Measurements from ENCODE around the gene ZNF787.

The ZNF787 gene

GRCh38 chr19:56159622-56160271, 38.7 kb upstream of the ZNF787 start:
- H3K4me3 ChIP-seq (ENCODE audit: low read depth, low read length), result no peak overlapping the region
- TF ChIP-seq, protein P1, sequence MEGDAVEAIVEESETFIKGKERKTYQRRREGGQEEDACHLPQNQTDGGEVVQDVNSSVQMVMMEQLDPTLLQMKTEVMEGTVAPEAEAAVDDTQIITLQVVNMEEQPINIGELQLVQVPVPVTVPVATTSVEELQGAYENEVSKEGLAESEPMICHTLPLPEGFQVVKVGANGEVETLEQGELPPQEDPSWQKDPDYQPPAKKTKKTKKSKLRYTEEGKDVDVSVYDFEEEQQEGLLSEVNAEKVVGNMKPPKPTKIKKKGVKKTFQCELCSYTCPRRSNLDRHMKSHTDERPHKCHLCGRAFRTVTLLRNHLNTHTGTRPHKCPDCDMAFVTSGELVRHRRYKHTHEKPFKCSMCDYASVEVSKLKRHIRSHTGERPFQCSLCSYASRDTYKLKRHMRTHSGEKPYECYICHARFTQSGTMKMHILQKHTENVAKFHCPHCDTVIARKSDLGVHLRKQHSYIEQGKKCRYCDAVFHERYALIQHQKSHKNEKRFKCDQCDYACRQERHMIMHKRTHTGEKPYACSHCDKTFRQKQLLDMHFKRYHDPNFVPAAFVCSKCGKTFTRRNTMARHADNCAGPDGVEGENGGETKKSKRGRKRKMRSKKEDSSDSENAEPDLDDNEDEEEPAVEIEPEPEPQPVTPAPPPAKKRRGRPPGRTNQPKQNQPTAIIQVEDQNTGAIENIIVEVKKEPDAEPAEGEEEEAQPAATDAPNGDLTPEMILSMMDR (IDR thresholded peaks at IDR 0.05; ENCODE audit: low read depth, low read length), result no peak

DNA sequence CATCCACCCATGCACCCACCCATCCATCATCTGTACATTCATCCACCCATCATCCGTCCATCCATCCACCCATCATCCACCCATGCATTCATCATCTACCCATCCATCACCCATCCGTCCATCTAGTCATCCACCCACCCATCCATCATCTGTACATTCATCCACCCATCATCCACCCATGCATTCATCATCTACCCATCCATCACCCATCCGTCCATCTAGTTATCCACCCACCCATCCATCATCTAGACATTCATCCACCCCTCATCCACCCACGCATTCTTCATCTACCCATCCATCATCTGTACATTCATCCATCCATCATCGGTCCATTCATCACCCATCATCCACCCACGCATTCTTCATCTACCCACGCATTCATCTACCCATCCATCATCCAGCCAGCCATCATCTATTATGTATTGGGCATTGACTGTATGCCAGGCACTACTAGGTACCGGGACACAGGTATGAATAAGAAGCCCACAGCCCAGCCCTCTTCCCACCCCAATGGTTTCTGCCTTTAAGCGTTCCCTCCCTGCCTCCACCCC, 38.0 kb upstream of the ZNF787 start:
- no peak overlapping the region for H3K4me3 ChIP-seq (ENCODE audit: low read depth, low read length)
- TF ChIP-seq, protein P1 (IDR thresholded peaks at IDR 0.05; ENCODE audit: low read depth, low read length), result no peak

DNA sequence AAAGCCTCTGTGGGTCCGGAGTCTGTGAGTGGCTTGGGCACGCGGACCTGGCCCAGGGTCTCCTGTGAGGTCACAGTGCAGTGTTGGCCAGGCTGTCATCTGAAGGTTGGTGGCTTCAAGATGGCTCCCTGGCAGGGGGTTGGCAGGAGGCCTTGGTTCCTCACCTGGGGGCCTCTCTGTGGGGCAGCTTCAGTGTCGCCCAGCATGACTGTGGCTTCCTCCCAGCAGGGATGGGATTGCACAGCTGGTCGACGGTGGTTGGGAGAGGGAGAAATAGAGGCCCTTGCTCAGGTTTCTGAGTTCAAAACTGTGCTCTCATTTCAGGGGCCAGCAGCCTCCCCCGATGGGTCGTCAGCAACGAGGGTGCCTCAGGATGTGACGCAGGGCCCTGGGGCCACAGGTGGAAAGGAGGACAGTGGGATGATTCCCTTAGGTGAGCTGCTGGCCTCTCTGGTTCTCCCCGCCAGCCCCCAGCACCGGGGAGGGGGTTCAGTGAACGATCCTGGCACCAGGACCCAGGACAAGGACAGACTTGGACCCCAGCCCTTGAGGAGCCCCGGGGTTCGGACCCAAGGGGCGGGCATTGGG, 37.2 kb upstream of the ZNF787 start:
- TF ChIP-seq, protein P1 (IDR thresholded peaks at IDR 0.05; ENCODE audit: low read depth, low read length), result no peak
- H3K4me3 ChIP-seq (ENCODE audit: low read depth, low read length), result no peak overlapping the region

DNA sequence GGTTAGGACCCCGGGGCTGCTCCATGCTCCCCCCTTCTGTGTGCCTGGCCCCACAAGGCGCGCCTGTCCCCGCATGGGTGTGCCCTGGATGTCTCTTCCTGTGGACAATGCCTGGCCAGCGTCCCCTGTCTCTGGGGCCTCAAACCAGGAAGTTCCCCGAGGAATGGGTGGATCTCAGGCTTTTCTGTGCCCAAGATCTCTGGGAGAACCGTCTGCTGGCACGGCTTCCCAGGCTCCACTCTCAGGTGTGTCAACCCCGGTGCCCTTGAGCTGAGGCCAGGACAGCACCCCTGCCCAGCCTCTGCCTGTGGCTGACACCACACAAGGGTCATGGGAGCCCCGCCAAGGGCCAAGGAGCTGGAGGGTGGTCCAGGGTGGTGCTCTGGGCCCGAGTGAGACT, 35.7 kb upstream of the ZNF787 start:
- TF ChIP-seq, protein P1 (IDR thresholded peaks at IDR 0.05; ENCODE audit: low read depth, low read length), result no peak
- H3K4me3 ChIP-seq (ENCODE audit: low read depth, low read length), result no peak overlapping the region

DNA sequence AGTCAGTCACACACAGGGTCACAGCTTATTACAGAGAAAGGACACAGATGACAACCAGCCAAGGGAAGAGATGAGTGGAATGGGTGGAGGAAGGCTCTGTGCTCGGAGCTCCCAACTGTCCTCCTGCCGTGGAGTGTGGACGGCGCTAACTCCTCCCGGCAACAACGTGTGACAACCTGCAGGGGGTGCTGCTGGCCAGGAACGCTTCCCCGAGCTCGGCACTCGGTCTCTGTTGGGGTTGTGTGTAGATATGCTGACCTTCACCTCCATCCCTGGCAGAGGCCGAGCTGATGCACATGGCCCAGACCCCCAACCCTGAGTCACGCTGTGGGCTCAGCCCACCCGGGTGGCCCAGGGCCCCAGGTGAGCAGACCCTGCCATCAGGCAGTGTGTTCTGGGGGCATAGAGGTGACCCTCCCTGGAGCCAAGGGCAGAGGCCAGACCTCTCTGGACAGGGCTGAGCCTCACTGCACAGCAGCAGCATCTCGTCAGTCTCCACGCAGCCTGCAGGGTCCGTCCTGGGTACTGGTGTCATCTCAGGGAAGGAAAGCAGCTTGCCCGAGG, 34.1 kb upstream of the ZNF787 start:
- H3K4me3 ChIP-seq (ENCODE audit: low read depth, low read length), result no peak overlapping the region
- TF ChIP-seq, protein P1 (IDR thresholded peaks at IDR 0.05; ENCODE audit: low read depth, low read length), result no peak

- no peak overlapping the region for H3K4me3 ChIP-seq (ENCODE audit: low read depth, low read length)
- TF ChIP-seq, protein P1 (IDR thresholded peaks at IDR 0.05; ENCODE audit: low read depth, low read length), result no peak
These were observed 32.4 kb upstream of the ZNF787 start for GRCh38 chr19:56153507-56153906.

GRCh38 chr19:56152644-56153043, 31.5 kb upstream of the ZNF787 start:
- H3K4me3 ChIP-seq (ENCODE audit: low read depth, low read length), result no peak overlapping the region
- TF ChIP-seq, protein P1 (IDR thresholded peaks at IDR 0.05; ENCODE audit: low read depth, low read length), result no peak

Data from WI38 (cell line).